SJCRH30 (cell line): ENCODE measurements around the gene SLC18A2. TPM values are rescaled to one million over a fixed set of nuclear protein-coding genes. Genes with fewer than 3 reads are reported as not detected.

Experiments used
- total RNA-seq: library from RNA; depleted of rRNA; stranded (reverse); fragments of >200 nt; shearing (Covaris generic); gene quantifications from 2 replicates; pipeline ENCODE4 v1.2.3, GENCODE V29; 2014; rRNA removed

Gene SLC18A2
- total RNA-seq, 1 experiment from 2014 or later = 0.06 TPM

Other genes starting within 250 kb of the SLC18A2 start
- 7.1 and 8.8 TPM in 2 replicates for gene SHTN1, start 235.9 kb upstream of the SLC18A2 start, total RNA-seq
- not detected in 2 replicates for gene VAX1, start 102.8 kb upstream of the SLC18A2 start, total RNA-seq
- gene KCNK18, start 43.6 kb upstream of the SLC18A2 start, total RNA-seq = not detected in 2 replicates
- 29.9 and 31.4 TPM in 2 replicates for gene PDZD8, start 134.3 kb downstream of the SLC18A2 start, total RNA-seq